Ascending aorta (tissue), 2 donors: ENCODE data around the gene CARM1. TPM values are rescaled to one million over a fixed set of nuclear protein-coding genes. Genes with fewer than 3 reads are reported as not detected.

ENCODE experiments used
- DNase-seq, 2 donors: peaks; one replicate each; pipeline ENCODE4 v3.0.0-alpha.2; 2019; ENCODE audit warnings: low spot score in 2 of 2
- H3K27ac ChIP-seq, 2 donors: fragments of 200-600 bp; sonication (generic); one replicate each; pipeline ENCODE4 v1.5.1; 2016 to 2017; ENCODE audit warnings: mild to moderate bottlenecking in 1 of 2
- H3K27me3 ChIP-seq: fragments of 200-600 bp; sonication (generic); one replicate; pipeline ENCODE4 v1.5.1; 2017
- H3K36me3 ChIP-seq, 2 donors: fragments of 200-600 bp; sonication (generic); one replicate each; pipeline ENCODE4 v1.5.1; 2016
- H3K4me1 ChIP-seq, 2 donors: fragments of 200-600 bp; sonication (generic); one replicate each; pipeline ENCODE4 v1.5.1; 2016 to 2017; ENCODE audit warnings: mild to moderate bottlenecking in 1 of 2
- H3K4me3 ChIP-seq, 2 donors: fragments of 200-600 bp; sonication (generic); one replicate each; pipeline ENCODE4 v1.5.1; 2016 to 2017; ENCODE audit warnings: mild to moderate bottlenecking in 1 of 2
- H3K9me3 ChIP-seq, 2 donors: fragments of 200-600 bp; sonication (generic); one replicate each; pipeline ENCODE4 v1.5.1; 2016
- CTCF ChIP-seq, 3 experiments: fragments of 200-600 bp in 2 of 3; fragments of 450-650 bp in 1 of 3; sonication (generic) in 2 of 3; IDR thresholded peaks; one replicate each; pipeline ENCODE4 v1.5.1; 2016 to 2019; ENCODE audit warnings: antibody characterized with exemption in 3 of 3, mild to moderate bottlenecking in 1 of 3, moderate library complexity in 1 of 3
- intact Hi-C: fragments of 100-400 bp; cut with DNase I; formaldehyde crosslinking; loops from one replicate; pipeline ENCODE4 v1.15.1; 2023
- total RNA-seq: library from RNA; depleted of rRNA; stranded (reverse); fragments of >200 nt; gene quantifications from one replicate; pipeline ENCODE4 v1.1.0, GENCODE V29; 2016

CARM1 gene
- total RNA-seq, 1 donor from 2014 or later: 22.9 TPM

GRCh38 chr19:10911579-10912363 is 40.4 kb downstream of the CARM1 start:
- no peak overlapping the region for H3K27ac ChIP-seq
- intact Hi-C loops: no loop called here
- no peaks in the 10 kb centered on the region for H3K27me3 ChIP-seq
- no peaks in the 10 kb centered on the region for H3K9me3 ChIP-seq
- H3K36me3 ChIP-seq: peaks cover 77 to 87% of the 10 kb centered on the region in 2 donors
- no peaks in the 10 kb centered on the region for H3K4me1 ChIP-seq
- no peak overlapping the region for H3K4me3 ChIP-seq
- no peak for TF ChIP-seq CTCF (IDR thresholded peaks at IDR 0.05)
- DNase-seq: no peak

- Histone ChIP-seq H3K27ac (no peak overlapping the region), H3K27me3 (no peaks in the 10 kb centered on the region), H3K4me3 (no peak overlapping the region), H3K36me3 (peaks cover 77 to 89% of the 10 kb centered on the region in 2 donors), H3K9me3 (no peaks in the 10 kb centered on the region), H3K4me1 (no peaks in the 10 kb centered on the region)
- DNase-seq: no peak
- intact Hi-C loops: no loop called here
- no peak for TF ChIP-seq CTCF (IDR thresholded peaks at IDR 0.05)
Observed at GRCh38 chr19:10912619-10913018, 41.3 kb downstream of the CARM1 start.

- Histone ChIP-seq H3K9me3 (no peaks in the 10 kb centered on the region), H3K36me3 (peaks cover 70 to 84% of the 10 kb centered on the region in 2 donors), H3K27ac (no peak overlapping the region), H3K4me1 (no peaks in the 10 kb centered on the region), H3K4me3 (no peak overlapping the region), H3K27me3 (no peaks in the 10 kb centered on the region)
- no peak for DNase-seq
- no peak for TF ChIP-seq CTCF (IDR thresholded peaks at IDR 0.05)
- intact Hi-C loops: no loop called here
Observed at GRCh38 chr19:10913716-10914340, 42.5 kb downstream of the CARM1 start.

- H3K36me3 ChIP-seq: peaks cover 72 to 82% of the 10 kb centered on the region in 2 donors
- intact Hi-C loops: no loop called here
- H3K27me3 ChIP-seq: no peaks in the 10 kb centered on the region
- no peak overlapping the region for H3K4me3 ChIP-seq
- no peaks in the 10 kb centered on the region for H3K4me1 ChIP-seq
- H3K27ac ChIP-seq: no peak overlapping the region
- no peak for TF ChIP-seq CTCF (IDR thresholded peaks at IDR 0.05)
- no peaks in the 10 kb centered on the region for H3K9me3 ChIP-seq
- no peak for DNase-seq
Observed at GRCh38 chr19:10915130-10916091, 44.1 kb downstream of the CARM1 start.

- H3K27me3 ChIP-seq: no peaks in the 10 kb centered on the region
- H3K9me3 ChIP-seq: no peaks in the 10 kb centered on the region
- H3K4me1 ChIP-seq: no peaks in the 10 kb centered on the region
- TF ChIP-seq CTCF (IDR thresholded peaks at IDR 0.05): no peak
- no peak for DNase-seq
- intact Hi-C loops: no loop called here
- no peak overlapping the region for H3K4me3 ChIP-seq
- peaks cover 72 to 83% of the 10 kb centered on the region in 2 donors for H3K36me3 ChIP-seq
- H3K27ac ChIP-seq: no peak overlapping the region
Observed at GRCh38 chr19:10916602-10917001, 45.2 kb downstream of the CARM1 start.
